ENCODE measurements around the gene UNKL.

The UNKL gene

DNA sequence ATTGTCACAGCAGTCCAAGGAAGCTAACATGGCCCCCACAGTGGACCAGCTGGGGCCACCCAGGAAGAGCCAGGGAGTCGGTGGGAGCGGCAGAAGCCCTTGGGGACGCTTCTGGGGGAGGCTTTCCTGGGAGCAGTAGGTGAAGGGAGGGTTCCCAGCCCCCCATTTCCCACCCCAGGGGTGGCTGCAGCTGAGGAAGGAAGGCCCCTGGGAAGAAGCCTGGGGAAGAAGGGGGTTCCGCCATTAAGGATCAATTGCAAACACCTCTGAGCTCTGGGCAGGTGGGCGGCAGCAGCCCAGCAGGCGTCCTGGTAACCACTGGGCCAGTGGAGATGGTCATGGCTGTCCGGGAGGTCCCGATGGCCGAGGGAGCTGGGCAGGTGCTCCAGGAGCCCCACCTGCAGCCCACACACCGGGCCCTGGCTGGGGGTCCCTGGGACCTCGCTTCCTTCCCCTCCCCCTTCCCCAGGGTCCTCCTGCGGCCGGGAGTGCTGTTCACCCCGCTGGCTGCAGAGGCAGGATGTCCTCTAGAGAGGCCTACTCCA is 15.8 kb upstream of the UNKL start:
- DNase-seq: no peak

DNA sequence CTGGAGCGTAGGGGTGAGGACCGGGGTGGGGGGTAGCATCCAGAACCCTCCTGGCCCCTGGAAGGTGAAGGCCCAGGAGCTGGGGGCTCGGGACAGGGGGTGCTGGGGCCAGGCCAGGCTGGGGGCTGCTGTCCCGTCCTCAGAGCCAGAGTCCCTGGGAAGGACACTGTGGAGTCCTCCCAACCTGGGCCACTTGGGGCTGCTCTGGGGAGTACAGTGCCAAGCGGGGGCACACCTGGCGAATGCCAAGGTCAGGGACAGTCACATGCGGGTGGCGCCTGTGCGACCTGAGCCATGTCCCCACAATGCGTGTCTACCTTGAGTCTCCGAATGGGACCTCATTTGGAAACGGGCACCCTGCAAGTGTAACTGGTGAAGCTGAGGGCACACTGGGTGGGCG is 15.1 kb upstream of the UNKL start:
- no peak for DNase-seq

DNA sequence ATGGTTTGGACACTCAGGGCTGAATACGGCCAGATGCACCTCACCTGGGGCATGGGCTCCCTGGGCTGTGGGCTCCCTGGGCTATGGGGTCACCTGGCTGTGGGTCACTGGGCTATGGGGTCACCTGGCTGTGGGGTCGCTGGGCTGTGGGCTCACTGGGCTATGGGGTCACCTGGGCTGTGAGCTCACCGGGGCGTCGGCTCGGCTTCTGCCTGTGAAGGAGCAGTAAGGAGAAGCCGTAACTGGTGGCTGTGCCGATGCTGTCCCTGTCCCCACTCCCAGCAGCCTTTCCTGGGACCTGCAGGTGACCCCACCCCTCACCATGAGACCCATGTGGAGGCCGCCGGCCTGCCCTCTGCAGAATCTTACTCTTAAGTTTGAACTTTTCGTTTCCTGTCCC is 14.5 kb upstream of the UNKL start:
- no peak for DNase-seq

DNA sequence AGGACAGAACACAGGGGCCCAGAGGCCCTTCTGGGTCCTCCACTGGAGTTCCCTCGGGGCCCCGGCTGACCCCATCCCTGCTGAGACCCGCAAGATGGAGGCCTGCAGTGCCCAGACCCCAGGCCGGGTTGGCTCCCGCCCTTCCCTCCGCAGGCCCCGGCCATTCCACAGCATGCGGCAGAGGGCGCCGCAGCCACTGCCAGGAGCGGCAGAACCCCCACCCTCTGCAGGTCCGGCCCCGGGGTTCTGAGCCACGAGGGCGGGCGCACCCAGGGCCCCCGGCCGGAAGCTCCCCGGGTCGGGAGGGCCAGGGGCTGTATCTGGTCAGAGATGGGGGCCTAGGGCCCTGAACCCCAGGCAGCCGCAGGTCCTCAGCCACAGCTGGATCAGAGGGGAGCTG is 14.0 kb upstream of the UNKL start:
- peak in 1 of 2 experiments; percentile 21 for DNase-seq

DNA sequence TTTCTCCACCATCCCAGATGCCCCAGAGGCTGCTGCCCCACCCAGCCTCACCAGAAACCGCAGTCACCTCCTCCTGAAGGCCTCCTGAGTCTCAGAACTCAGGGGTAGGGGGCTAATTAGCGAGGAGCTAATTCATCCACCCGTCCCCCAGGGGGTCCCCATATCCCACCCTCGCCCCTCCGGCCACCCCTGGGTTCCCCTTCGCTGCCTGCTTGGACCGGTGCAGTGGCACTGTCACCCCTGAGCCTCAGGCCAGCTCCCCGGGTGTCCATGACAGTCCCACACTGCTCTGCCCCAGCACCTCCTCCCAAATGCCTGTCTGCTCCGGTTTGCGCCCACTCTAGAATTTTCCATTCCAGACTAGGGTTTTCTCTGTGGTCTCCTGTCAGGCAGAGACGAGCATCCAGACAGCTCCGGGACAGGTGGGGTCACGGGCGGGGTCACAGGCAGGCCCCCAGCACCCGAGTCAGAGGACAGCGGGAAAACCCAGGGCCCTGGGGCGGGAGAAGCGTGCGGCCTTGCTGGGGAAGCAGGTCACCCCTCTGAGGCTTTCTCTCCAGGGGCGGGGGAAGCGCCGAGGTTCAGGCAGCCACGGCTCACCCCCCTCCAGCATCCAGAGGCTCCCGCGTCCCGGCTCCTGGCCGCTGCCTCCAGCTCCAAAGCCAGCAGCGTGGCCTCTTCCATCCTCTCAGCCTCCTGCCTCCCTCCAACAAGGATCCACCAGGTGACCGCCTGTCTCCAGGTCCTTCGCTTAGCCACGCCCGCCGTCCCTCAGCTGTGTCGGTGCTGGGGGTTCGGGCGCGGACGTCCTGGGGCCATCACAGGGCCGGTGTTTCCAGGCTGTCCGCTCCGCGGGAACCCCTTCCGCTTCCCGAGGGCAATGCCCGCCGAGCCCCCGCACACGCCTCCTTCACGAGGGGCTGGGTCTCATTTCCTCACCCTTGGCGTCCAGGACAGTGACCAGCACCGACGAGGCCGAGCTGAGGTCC is 13.3 kb upstream of the UNKL start:
- DNase-seq: no peak

DNA sequence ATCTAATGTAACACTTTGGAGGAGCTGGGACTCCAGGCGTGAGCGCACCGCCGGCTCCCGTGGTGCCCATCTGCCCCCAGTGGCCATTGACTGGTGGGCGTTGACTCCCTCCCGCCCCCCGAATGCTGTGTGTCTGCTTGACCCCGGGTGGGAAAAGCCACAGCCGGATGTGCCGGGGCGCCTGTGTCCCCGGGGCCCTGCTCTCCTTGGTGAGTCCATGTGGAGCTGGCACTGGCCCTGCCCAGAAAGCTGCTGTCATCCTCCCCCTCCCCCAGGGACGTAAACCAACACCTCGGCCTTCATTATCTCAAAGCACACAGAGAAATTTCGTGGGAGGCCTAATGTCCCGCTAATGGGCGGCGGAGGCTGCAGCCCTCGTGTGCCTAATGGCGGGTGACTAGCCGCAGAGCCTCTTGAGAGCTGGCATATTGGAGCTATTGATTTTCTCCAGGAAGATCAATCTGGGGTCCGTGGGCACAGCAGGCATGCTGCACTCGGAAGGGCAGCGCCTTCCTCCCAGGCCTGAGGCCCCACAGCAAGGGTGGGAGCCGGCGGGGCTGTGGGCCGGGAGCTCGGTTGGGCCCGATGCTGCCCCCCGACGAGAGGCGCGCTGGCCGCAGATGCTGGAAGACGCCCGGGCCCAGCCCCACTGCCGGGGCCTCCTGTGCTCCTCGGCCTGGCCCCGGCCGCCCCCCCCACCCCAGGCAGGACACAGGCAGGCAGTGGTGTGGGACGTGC is 12.4 kb upstream of the UNKL start:
- no peak for DNase-seq

DNA sequence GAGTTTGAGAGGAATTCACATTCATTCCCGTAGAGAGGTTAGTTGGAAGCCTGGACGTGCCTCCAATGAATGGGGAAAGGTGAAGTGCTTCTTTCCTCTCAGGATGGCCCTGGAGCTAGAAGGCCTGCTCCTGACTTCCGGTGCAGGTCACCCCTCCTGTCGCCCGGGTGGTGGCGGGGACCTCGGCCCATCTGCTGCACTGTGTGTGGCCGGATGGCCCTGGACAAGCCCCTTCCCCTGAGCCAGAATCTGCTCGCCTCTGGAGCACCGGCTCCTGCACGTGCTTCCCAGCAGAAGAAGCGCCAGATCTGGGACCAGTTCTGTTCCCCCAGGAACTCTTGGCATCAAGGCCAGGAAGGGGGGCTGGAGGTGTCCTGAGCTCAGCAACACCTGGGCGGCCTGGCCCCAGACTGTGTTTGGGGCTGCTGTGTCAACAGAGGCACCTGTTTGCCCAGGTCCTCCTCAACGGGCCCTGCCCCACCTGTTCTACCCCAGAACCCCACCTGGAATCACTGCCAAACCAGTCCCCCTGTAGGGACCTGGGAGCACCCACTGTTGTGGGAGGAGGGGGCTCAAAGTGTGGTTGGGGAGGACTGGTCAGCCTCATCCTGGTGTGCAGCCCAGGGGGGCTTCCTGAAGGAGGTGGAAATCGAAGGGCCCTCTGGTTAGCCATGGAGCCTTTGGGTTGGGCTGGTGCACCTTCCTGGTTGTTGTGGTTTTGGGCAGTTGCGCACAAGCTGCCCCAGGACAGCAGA is 11.3 kb upstream of the UNKL start:
- DNase-seq: no peak

DNA sequence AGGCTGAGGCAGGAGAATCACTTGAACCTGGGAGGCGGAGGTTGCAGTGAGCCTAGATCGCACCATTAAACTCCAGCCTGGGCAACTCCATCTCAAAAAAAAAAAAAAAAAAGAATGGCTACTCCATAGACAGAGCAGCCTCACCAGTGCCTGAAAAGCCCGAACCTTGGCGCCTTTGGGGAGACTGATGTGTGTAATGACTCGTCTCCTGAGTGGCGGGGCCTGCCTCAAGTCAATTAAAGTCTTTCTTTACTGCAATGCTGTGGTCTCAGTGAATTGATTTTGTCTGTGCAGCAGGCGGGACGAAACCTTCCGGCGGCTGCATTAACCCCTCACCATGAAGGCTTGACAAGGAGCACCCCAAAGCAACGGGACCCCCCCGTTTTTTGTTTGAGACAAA is 9.5 kb upstream of the UNKL start:
- no peak for DNase-seq

DNA sequence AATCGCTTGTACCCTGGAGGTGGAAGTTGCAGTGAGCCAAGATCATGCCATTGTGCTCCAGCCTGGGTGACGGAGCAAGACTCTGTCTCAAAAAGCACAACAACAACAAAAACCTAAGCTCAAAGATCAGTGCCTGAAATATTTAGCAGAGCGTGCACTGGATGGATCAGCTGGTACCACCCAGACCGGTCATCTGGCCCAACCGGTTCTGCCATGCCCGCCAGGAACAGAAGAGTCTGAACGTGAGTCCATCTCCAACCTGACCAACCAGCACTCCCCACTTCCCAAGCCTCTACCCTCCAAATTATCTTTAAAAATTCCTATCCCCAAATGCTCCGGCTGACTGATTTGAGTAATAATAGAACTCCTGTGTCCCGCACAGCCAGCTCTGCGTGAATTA is 7.6 kb upstream of the UNKL start:
- DNase-seq: no peak

DNA sequence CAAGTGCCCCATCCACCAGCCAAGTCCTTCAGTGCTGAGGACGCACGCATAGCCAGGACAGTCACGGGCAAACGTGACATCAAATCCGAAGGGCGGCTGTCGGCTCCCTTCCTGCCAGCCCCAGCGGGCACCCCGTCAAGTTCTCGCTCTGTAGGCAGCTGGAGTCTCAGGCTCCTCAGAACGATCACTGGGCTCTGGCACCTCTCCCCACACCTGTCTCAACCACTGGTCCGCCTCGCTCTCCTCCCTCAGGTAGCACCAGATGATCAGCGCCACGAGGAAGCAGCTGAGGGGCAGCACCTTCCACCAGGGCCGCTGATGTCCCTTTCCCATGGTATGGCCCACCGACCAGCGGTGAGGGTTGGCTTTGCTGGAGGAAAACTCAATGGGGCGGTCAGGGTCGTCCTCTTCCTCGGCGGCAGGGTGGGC is 5.6 kb upstream of the UNKL start:
- DNase-seq: no peak

DNA sequence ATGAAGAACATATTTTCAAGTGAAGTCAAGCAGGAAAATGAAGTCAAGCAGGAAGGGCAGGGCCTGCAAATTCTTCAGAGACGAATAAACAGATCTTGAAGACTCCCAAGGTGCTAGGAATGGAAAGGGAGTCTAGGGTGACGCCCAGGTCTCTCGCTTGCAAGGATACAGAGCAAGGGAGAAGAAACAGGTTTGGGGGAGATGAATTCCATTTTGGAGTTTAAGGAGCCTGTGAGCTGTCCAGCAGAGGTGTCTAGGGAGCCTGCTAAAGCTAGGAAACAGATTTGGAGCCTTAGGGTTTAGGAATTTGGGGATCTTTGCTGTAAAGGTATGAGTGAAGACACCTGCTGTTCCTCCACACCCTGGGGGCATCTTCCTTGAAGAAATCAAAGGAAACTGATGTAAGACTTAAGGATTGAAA is 2.0 kb upstream of the UNKL start:
- DNase-seq: no peak

DNA sequence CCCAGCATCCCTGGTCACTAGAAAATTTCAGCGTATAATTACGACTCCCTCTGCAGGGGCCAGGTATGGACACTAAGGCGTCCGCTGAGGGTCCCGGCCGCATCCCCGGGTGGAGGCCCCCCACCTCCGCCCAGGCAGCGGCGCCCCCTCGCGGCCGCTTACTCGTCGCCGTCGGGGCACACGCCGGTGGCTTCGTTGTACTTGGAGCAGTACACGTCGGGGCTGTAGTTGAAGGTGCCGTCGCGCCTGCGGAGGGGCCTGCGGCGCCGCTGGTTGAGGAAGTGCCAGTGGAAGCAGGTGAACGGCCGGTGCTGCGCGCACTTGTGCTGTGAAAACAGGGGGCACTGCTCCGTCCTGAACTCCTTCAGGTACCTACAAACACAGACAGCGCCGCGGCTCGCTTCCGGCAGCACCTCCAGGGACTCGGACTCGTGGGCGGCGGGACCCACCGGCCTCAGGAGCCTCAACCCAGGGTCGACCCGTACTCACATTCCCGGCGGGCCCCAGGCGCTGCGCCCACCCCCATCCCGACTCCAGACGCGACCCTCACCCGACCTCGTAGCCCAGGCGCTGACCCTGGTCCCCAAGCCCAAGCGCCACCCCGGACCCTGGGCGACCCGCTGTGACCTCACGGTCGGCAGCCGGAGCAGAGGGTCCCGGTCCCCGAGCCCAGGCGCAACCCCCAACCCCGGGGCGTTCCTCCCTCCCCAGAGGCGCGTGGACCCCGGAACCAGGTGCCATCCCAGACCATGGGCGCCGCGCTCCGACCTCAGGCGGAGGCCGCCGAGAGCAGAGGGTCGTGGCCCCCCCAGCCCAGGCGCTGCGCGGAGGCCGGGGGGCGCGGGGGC is 596 bp downstream of the UNKL start:
- DNase-seq: peak; percentile 37 to 48

DNA sequence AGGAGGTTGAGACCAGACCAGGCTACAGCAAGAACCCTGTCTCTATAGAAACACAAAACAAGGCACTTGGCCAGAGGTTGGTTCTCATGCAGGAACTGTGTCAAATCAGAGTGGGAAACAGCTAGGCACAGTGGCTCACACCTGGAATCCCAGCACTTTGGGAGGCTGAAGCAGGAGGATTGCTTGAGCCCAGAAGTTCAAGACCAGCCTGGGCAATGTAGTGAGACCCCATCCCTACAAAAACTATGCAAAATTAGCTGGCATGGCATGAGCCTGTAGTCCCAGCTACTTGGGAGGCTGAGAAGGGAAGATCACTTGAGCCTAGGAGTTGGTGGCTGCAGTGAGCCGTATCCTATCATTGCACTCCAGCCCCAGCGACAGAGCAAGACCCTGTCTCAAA is 1.7 kb downstream of the UNKL start:
- DNase-seq: no peak

DNA sequence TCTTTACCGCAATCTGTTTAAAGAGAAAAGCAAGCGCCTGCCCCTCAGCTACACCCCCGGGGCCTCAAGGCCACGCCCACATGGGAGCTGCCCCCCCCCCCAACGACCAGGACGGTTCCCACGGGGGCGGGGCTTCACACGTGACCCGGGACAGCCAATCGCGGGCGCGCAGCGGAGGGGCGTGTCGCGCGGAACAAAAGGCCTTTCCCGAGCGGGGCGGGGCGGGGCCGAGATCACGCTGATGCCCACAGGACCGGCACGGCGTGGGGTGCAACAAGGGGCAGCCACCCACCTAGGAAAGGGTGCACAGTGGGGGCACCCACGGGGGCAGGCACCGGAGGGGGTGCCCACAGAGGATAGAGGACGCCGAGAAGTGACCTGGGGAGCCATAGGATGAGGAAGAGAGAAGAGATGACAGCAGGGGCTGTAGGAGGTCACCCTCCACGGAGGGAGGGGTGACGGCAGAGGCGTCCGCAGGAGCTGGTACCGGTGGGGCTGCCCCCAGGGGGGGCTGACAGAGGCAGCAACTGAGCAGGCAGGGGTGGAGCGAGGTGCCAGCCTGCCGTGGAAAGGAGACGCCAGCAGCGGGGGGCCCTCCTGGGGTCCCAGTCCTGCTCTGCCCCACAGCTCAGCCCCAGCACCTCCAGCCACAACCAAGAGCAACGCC is 6.2 kb downstream of the UNKL start:
- DNase-seq: peak; percentile 65 to 71

DNA sequence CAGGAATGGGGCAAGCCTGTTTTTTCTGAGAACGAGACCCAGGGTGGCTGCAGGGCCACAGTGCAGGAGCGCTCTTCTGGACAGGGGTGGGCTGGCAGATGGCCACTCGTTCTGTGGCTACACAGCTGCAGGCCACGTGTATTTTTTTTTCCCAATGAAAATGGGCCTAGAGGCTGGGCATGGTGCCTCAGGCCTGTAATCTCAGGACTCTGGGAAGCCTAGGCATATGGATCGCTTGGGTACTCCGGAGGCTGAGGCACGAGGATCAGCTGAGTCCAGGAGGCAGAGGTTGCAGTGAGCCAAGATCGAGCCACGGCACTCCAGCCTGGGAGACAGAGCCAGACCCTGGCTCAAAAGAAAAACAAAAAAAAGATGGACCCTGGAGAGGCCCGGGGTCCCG is 6.8 kb downstream of the UNKL start:
- no peak for DNase-seq

DNA sequence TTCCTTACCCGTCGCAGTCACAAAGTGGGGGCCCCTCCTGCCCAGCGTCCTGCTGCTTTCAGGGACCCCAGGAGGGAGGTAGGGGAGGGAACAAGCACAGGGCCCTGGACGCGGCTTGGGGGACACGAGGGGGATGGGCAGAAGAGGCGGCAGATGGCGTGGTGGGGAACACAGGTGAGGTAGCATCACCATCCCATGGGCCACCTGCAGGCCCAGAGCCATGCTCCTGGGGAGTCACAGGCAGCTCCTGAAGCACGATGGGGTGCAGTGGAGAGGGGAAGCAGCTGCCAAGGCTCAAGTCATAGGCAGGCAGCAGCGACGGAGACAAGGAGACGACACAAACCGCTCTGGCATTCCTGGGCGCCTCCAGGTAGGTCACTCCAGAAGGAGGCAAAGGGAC is 10.8 kb downstream of the UNKL start:
- DNase-seq: no peak

DNA sequence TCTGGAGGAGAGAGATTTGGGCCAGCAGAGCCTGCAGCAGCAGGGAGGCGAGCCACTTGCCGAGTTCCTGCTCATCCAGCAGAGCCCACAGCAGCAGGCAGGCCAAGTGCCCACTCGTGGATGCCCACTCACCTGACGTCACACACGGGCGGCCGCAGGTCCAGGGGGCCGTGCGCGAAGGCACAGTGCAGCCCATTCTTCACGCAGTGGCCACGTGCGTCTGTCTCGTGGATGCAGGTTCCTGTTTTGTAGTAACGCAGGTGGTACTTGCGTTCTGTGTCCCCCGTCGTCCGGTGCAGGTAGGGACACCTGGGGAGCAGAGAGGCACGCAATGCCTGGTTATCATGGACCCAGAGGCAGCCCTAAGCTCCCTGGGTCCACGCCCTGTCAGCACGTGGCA is 11.5 kb downstream of the UNKL start:
- DNase-seq: no peak

DNA sequence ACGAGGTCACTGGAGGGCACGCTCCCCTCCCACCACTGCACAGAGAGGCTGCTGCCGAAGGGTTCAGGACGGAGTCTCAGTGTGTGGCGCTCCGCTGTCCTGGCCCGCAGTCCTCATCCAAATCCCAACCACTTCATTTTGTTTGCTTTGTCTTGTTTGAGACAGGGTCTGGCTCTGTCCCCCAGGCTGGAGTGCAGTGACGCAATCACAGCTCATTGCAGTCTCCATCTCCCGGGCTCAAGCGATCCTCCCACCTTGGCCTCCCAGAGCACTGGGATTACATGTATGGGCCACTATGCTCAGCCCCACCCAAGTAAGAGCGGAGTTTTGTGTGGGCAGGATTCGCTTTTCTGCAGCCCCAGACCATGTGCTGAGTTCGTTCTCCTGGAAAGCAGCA is 12.7 kb downstream of the UNKL start:
- no peak for DNase-seq

DNA sequence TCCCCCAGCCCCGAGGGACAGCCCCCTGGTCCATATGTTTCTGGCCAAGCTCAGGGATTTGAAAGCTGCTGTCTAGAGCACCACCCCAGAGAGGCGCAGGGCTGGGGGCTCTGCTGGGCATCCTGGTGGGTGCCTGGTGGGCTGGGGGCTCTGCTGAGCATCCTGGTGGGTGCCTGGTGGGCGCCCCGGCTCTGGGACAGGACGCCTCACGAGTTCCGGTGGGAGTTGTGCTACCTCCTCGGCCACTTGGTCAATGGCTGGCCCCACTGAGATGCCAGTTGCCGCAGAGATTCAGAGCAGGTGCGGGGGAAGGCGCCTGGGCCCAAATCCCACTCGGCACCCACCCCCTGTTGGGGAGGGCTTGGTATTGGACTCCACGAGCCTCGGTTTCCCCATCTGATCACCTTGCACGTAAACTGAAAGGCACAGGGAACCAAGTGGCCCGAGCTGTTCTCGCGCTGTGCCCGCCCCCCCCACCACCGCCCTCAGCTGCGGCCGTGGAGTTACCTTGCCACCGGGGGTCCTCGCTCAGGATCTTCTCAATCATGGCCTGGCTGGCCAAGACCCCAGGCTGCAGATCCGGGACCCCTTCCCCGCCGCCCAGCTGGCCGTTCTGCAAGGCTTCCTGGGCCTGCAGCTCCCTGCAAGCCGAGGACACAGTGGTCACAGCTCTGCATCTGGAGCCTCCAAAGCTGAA is 13.3 kb downstream of the UNKL start:
- DNase-seq: no peak

DNA sequence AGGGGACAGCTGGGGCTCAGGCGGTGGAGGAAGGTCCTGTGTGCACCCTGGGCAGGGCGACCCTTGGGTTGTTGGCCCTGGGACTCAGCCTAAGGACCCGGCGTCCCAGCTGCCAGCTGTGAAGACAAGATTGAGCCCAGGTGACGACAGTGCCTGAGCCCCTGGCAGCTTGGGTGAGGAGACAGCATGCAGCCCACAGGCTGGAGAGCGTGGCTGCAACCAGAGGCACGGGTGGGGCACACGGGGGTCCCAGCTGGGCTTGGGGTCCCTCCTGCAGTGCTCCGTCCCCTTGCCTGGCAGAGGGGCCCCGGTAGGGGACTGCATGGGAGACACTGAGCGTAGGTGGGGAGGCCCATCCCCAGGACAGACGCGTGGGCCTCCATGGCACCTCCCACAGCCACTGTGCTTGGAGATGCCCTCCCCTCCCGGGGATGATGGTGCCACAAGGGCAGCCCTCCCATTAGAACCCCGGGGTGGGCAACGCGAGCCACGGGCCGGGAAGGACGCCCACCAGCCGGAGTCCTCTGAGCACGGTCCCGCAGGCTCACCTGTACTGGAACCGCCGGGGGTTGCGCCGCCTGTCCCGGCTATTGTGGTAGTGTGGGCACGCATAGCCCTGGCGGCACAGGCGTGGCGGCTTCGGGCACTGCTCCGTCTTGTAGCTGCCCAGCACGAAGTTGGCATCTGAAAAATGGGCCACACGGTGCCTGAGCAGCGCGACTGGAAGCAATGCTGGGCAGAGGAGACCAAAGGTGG is 15.5 kb downstream of the UNKL start:
- no peak for DNase-seq
